K562 (cell line): ENCODE measurements around the gene VPS11. TPM values are rescaled to one million over a fixed set of nuclear protein-coding genes. Genes with fewer than 3 reads are reported as not detected.

Experiments
- ARNT ChIP-seq, 2 experiments: fragments of 450-650 bp; IDR thresholded peaks; 2 replicates each; pipeline ENCODE4 v1.6.1; 2016; ENCODE audit warnings: mild to moderate bottlenecking in 1 of 2
- BHLHE40 ChIP-seq: IDR thresholded peaks from 2 replicates; pipeline ENCODE4 v1.6.1; 2011; ENCODE audit warnings: low read length, improper control_type of control experiment
- CBX5 ChIP-seq: IDR thresholded peaks from 2 replicates; pipeline ENCODE4 v1.6.1; 2014; ENCODE audit warnings: low read depth, borderline replicate concordance
- DACH1 ChIP-seq: fragments of 450-650 bp; IDR thresholded peaks from 2 replicates; pipeline ENCODE4 v1.6.1; 2018; ENCODE audit not compliant: partially characterized antibody
- EP300 ChIP-seq: IDR thresholded peaks from 2 replicates; pipeline ENCODE4 v1.6.1; 2012; ENCODE audit warnings: low read length, improper control_type of control experiment
- ESRRA ChIP-seq: fragments of 450-650 bp; IDR thresholded peaks from 2 replicates; pipeline ENCODE4 v1.6.1; 2014; ENCODE audit warnings: low read depth, mild to moderate bottlenecking, moderate library complexity, borderline replicate concordance
- ETV1 ChIP-seq: fragments of 450-650 bp; conservative IDR thresholded peaks from 2 replicates; pipeline ENCODE4 v1.6.1; 2016; ENCODE audit warnings: missing genetic modification characterization, control low read depth, low read depth, missing compliant biosample characterization
- FOXA3 ChIP-seq, 2 experiments: fragments of 450-650 bp in 1 of 2; sonication (generic) in 1 of 2; formaldehyde crosslinking; IDR thresholded peaks in 1 of 2; conservative IDR thresholded peaks in 1 of 2; 2 replicates each; pipeline versions ENCODE4 v1.4.0 to v1.8.0; 2020 to 2022; ENCODE audit warnings: mild to moderate bottlenecking in 2 of 2, missing genetic modification reagents in 1 of 2
- ILF3 ChIP-seq: fragments of 450-650 bp; IDR thresholded peaks from 2 replicates; pipeline ENCODE4 v1.6.1; 2018; ENCODE audit warnings: antibody characterized with exemption, mild to moderate bottlenecking, moderate library complexity, borderline replicate concordance
- ILK ChIP-seq: fragments of 450-650 bp; IDR thresholded peaks from 2 replicates; pipeline ENCODE4 v1.6.1; 2016; ENCODE audit warnings: missing genetic modification characterization, low read depth, mild to moderate bottlenecking, missing compliant biosample characterization, moderate library complexity, borderline replicate concordance
- MAFF ChIP-seq: IDR thresholded peaks from 2 replicates; pipeline ENCODE4 v1.6.1; 2012; ENCODE audit warnings: low read length, improper control_type of control experiment
- MTA1 ChIP-seq: fragments of 450-650 bp; IDR thresholded peaks from 2 replicates; pipeline ENCODE4 v1.6.1; 2017; ENCODE audit warnings: borderline replicate concordance
- NUFIP1 ChIP-seq: fragments of 450-650 bp; IDR thresholded peaks from 2 replicates; pipeline ENCODE4 v1.6.1; 2018; ENCODE audit not compliant: partially characterized antibody
- POLR2H ChIP-seq: IDR thresholded peaks from 2 replicates; pipeline ENCODE4 v1.6.1; 2016; ENCODE audit warnings: missing genetic modification characterization, low read depth, mild to moderate bottlenecking, control low read depth, missing compliant biosample characterization, moderate library complexity
- PURB ChIP-seq: sonication (generic); formaldehyde crosslinking; IDR thresholded peaks from 2 replicates; pipeline ENCODE4 v1.9.0; 2021; ENCODE audit warnings: low read depth, mild to moderate bottlenecking, missing genetic modification reagents
- RB1 ChIP-seq: fragments of 450-650 bp; IDR thresholded peaks from 2 replicates; pipeline ENCODE4 v1.6.1; 2017; ENCODE audit warnings: low read depth, mild to moderate bottlenecking
- RBM15 ChIP-seq: fragments of 200-400 bp; formaldehyde crosslinking; IDR thresholded peaks from 2 replicates; pipeline ENCODE4 v1.6.1; 2018; ENCODE audit warnings: mild to moderate bottlenecking, low read length, moderate library complexity; ENCODE audit not compliant: insufficient read depth
- SIX5 ChIP-seq, 2 experiments: IDR thresholded peaks; 2 replicates each; pipeline ENCODE4 v1.6.1; 2011; ENCODE audit warnings: low read length in 2 of 2, borderline replicate concordance in 1 of 2, low read depth in 1 of 2, mild to moderate bottlenecking in 1 of 2, moderate library complexity in 1 of 2; ENCODE audit not compliant: insufficient read depth in 1 of 2
- SMARCE1 ChIP-seq: fragments of 450-650 bp; IDR thresholded peaks from 2 replicates; pipeline ENCODE4 v1.7.1; 2016; ENCODE audit warnings: mild to moderate bottlenecking
- ZC3H11A ChIP-seq: IDR thresholded peaks from 2 replicates; pipeline ENCODE4 v1.6.1; 2012; ENCODE audit warnings: low read depth, low read length, improper control_type of control experiment
- ZNF224 ChIP-seq: sonication (generic); formaldehyde crosslinking; IDR thresholded peaks from 2 replicates; pipeline ENCODE4 v1.8.0; 2022; ENCODE audit warnings: mild to moderate bottlenecking, missing genetic modification reagents
- ZNF282 ChIP-seq: sonication (generic); formaldehyde crosslinking; IDR thresholded peaks from 2 replicates; pipeline ENCODE4 v1.8.1; 2023; ENCODE audit warnings: missing genetic modification reagents
- polyA plus RNA-seq, 8 experiments: library from polyadenylated mRNA; depleted of rRNA in 4 of 8; stranded (reverse) in 5 of 8; unstranded in 3 of 8; fragments of >200 nt; fragmentation: Nextera tagmentation in 2 of 8; fragmentation: Illumina TruSeq in 1 of 8; extraction: Ambion mirVana in 2 of 8; extraction: Trizol in 1 of 8; gene quantifications; 2 replicates each; pipeline versions ENCODE4 v1.2.1 to v1.2.3, GENCODE V29; 2011 to 2014; ENCODE audit warnings: inconsistent platforms in 1 of 8, missing spikeins in 1 of 8
- total RNA-seq, 7 experiments: library from RNA; depleted of rRNA in 6 of 7; stranded (reverse); fragments of >200 nt in 6 of 7; fragmentation: Illumina TruSeq in 2 of 7; extraction: Trizol in 2 of 7; gene quantifications; 2 replicates each; pipeline versions ENCODE4 v1.2.1 to v1.2.3, GENCODE V29; 2011 to 2021; ENCODE audit warnings: low replicate concordance in 1 of 7
- TF ChIP-seq, protein P1 (sequence below): sonication (generic); formaldehyde crosslinking; IDR thresholded peaks from 2 replicates; pipeline ENCODE4 v1.8.0; 2022; ENCODE audit warnings: missing genetic modification reagents, mild to moderate bottlenecking, moderate library complexity, borderline replicate concordance
- TF ChIP-seq, protein P2 (sequence below): fragments of 450-650 bp; IDR thresholded peaks from 2 replicates; pipeline ENCODE4 v1.6.1; 2016; ENCODE audit warnings: antibody characterized with exemption
- TF ChIP-seq, protein P3 (sequence below): fragments of 450-650 bp; IDR thresholded peaks from 2 replicates; pipeline ENCODE4 v1.6.1; 2017; ENCODE audit warnings: mild to moderate bottlenecking, moderate library complexity

The VPS11 gene
- total and polyA plus RNA-seq, 9 of the 15 experiments (the other 6 are each of a cell fraction or from before 2014, with no cell fraction given), result 14.1 to 35.5 (median 27.5) TPM

DNA sequence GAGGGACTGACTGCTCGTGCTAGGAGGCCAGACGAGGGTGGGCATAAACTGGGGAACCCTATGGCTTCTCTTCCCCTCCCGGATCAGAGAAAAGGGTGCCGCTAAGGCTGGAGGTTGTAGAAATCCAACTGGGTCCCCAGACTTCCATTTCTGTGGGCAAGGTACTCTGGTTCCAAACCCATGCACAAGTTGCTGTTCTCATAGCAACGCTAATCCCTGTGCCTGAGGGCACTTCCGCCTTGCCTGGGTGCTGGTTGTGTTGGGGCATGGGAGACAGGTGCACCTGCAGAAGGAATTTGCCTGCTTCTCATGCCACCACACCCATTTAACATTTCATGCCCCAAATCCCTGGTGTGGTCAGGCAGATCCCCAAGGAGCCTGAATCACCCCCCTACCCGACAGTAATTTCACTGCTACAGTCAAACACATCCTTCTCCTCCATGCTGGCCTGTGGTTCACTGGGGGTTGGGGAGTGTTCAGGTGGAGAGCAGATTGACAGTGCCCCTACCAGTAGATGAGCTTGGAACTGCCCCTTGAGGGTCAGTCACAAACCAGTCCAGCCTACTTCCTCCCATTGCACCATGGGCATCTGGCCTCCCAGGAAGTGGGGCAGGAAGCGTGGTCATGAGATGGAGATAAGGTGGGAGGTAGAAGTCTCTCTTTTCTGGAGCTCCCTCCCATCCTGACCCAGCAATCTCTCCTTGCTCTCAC lies 40.7 kb downstream of the VPS11 start (continued):
- TF ChIP-seq CBX5, result no peak
- peak; percentile 55 for TF ChIP-seq POLR2H (tag)
- no peak for TF ChIP-seq PURB
- peak; percentile 99 for TF ChIP-seq ETV1 (tag)
- TF ChIP-seq, protein P1, sequence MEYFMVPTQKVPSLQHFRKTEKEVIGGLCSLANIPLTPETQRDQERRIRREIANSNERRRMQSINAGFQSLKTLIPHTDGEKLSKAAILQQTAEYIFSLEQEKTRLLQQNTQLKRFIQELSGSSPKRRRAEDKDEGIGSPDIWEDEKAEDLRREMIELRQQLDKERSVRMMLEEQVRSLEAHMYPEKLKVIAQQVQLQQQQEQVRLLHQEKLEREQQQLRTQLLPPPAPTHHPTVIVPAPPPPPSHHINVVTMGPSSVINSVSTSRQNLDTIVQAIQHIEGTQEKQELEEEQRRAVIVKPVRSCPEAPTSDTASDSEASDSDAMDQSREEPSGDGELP (CRISPR knock-in tag), result peak; percentile 66; the same call in 1 of the 2 replicates
- no peak for TF ChIP-seq SMARCE1
- no peak for TF ChIP-seq MTA1
- no peak for TF ChIP-seq ZNF224 (CRISPR knock-in tag)
- no peak for TF ChIP-seq RBM15
- TF ChIP-seq MAFF, result no peak
- TF ChIP-seq ESRRA, result peak; percentile 15; the same call in 1 of the 2 replicates
- no peak for TF ChIP-seq SIX5 (IDR thresholded peaks at IDR 0.05; ENCODE audit: borderline replicate concordance in 1 of 2, insufficient read depth in 1 of 2, low read depth in 1 of 2, low read length in 2 of 2)
- TF ChIP-seq, protein P2, sequence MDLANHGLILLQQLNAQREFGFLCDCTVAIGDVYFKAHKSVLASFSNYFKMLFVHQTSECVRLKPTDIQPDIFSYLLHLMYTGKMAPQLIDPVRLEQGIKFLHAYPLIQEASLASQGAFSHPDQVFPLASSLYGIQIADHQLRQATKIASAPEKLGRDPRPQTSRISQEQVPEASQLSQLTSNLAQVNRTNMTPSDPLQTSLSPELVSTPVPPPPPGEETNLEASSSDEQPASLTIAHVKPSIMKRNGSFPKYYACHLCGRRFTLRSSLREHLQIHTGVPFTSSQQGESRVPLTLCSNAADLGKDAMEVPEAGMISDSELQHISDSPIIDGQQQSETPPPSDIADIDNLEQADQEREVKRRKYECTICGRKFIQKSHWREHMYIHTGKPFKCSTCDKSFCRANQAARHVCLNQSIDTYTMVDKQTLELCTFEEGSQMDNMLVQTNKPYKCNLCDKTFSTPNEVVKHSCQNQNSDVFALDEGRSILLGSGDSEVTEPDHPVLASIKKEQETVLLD, result no peak
- no peak for TF ChIP-seq FOXA3 (CRISPR knock-in tag; conservative IDR thresholded peaks at IDR 0.05 in 1 of 2, IDR thresholded peaks at IDR 0.05 in 1 of 2)
- TF ChIP-seq, protein P3, sequence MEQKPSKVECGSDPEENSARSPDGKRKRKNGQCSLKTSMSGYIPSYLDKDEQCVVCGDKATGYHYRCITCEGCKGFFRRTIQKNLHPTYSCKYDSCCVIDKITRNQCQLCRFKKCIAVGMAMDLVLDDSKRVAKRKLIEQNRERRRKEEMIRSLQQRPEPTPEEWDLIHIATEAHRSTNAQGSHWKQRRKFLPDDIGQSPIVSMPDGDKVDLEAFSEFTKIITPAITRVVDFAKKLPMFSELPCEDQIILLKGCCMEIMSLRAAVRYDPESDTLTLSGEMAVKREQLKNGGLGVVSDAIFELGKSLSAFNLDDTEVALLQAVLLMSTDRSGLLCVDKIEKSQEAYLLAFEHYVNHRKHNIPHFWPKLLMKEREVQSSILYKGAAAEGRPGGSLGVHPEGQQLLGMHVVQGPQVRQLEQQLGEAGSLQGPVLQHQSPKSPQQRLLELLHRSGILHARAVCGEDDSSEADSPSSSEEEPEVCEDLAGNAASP, result no peak
- no peak for TF ChIP-seq NUFIP1
- no peak for TF ChIP-seq ILK
- no peak for TF ChIP-seq ZC3H11A
- no peak for TF ChIP-seq ILF3
- TF ChIP-seq DACH1, result no peak
- no peak for TF ChIP-seq ZNF282
- peak; percentile 61; the same call in 1 of the 2 replicates for TF ChIP-seq EP300
- TF ChIP-seq ARNT (IDR thresholded peaks at IDR 0.05), result no peak
- no peak for TF ChIP-seq BHLHE40
- no peak for TF ChIP-seq RB1
